ENCODE data around the gene C16orf89.

Gene C16orf89

DNA sequence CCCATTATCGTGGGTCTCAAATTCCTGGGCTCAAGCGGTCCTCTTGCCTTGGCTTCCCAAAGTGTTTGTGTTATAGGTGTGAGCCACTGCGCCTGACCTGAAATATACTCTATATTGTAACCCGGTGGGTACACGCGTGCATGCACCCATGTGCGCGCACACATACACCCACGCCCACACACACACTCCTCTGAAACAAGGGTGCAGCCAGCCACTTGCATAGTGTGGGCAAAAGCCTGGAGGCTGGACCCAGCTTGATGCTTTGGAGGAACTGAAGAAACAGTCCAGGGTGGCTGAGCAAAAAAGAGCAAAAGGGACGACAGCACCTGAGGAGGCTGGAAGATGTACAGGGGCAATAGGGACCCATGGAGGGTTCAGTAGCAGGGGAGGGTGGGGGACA is 61.9 kb downstream of the C16orf89 start:
- no peak for DNase-seq (ENCODE audit: low read depth in 2 of 2)

GRCh38 chr16:5003211-5003610 is 62.5 kb downstream of the C16orf89 start:
- no peak for DNase-seq (ENCODE audit: low read depth in 2 of 2)

- DNase-seq (ENCODE audit: low read depth in 2 of 2) = no peak
Measured at GRCh38 chr16:5002699-5003143, 63.0 kb downstream of the C16orf89 start.

- DNase-seq (ENCODE audit: low read depth in 2 of 2) = no peak
Measured at GRCh38 chr16:5001986-5002385, 63.8 kb downstream of the C16orf89 start.

DNA sequence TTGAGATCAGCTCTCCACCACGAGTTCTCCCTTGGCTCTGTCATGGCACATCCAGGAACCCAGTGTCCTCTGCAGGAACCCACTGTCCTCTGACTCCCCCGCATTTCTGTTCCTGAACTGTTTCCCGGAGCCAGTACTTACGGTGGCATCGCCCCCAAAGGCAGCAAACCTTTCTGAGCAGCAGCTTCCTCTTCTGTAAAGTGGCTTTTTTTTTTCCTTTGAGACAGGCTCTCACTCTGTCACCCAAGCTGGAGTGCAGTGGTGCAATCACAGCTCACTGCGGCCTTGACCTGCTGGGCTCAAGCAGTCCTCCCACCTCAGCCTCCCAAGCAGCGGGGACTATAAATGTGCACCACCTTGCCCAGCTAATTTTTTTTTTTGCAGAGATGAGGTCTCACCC is 64.2 kb downstream of the C16orf89 start:
- no peak for DNase-seq (ENCODE audit: low read depth in 2 of 2)

GRCh38 chr16:5000573-5001001 is 65.2 kb downstream of the C16orf89 start:
- no peak for DNase-seq (ENCODE audit: low read depth in 2 of 2)

GRCh38 chr16:4994719-4995434 is 70.9 kb downstream of the C16orf89 start:
- DNase-seq (ENCODE audit: low read depth in 2 of 2) = no peak
